SK-N-SH (cell line): ENCODE data around the gene ENKD1. TPM values are rescaled to one million over a fixed set of nuclear protein-coding genes. Genes with fewer than 3 reads are reported as not detected.

Experiments
- CTCF ChIA-PET: fragments of 300-600, 350-600 bp; formaldehyde crosslinking; extraction: SDS; loops from one replicate; lab custom pipeline; 2021; lab: Yijun Ruan, JAX
- POLR2A ChIA-PET: fragments of 350-600 bp; sonication (Branson Sonifier 250); formaldehyde crosslinking; extraction: SDS; loops from one replicate; lab custom pipeline; 2020; ENCODE audit warnings: antibody characterized with exemption, inconsistent platforms; lab: Yijun Ruan, JAX
- DNase-seq: peaks from one replicate; pipeline ENCODE4 v3.0.0; 2012
- H2AFZ ChIP-seq: fragments of 200-600 bp; sonication (generic); 2 replicates; pipeline ENCODE4 v1.8.1; 2016; ENCODE audit warnings: antibody characterized with exemption, mild to moderate bottlenecking, low read depth
- H3F3A ChIP-seq: fragments of 200-600 bp; sonication (generic); replicated peaks from 2 replicates; pipeline ENCODE3; 2016; ENCODE audit warnings: antibody characterized with exemption, mild to moderate bottlenecking; ENCODE audit not compliant: insufficient read depth
- H3K27ac ChIP-seq, 2 experiments: fragments of 200-500 bp in 1 of 2; fragments of 200-600 bp in 1 of 2; sonication (Bioruptor generic) in 1 of 2; sonication (generic), shearing (Covaris generic) in 1 of 2; 2 replicates each; pipeline versions ENCODE4 v1.5.1 to v1.6.1; 2014 to 2016; ENCODE audit warnings: low read depth in 2 of 2, inconsistent platforms in 1 of 2, low read length in 1 of 2, mild to moderate bottlenecking in 1 of 2, mixed read lengths in 1 of 2
- H3K27me3 ChIP-seq: fragments of 200-600 bp; sonication (generic), shearing (Covaris generic); 2 replicates; pipeline ENCODE4 v1.6.1; 2016; ENCODE audit warnings: mixed run types; ENCODE audit not compliant: insufficient read depth
- H3K36me3 ChIP-seq, 2 experiments: fragments of 200-500 bp in 1 of 2; fragments of 200-600 bp in 1 of 2; sonication (Bioruptor generic) in 1 of 2; sonication (generic) in 1 of 2; replicated peaks in 1 of 2; 2 replicates each; pipeline versions ENCODE3 to v1.5.1; 2014 to 2016; ENCODE audit warnings: low read length in 1 of 2, mild to moderate bottlenecking in 1 of 2; ENCODE audit not compliant: insufficient read depth in 2 of 2, control insufficient read depth in 1 of 2
- H3K4me1 ChIP-seq, 2 experiments: fragments of 200-500 bp in 1 of 2; fragments of 200-600 bp in 1 of 2; sonication (Bioruptor generic) in 1 of 2; sonication (generic), shearing (Covaris generic) in 1 of 2; 2 replicates each; pipeline versions ENCODE4 v1.5.1 to v1.6.1; 2014 to 2016; ENCODE audit warnings: low read depth in 1 of 2, low read length in 1 of 2, mixed run types in 1 of 2; ENCODE audit not compliant: insufficient read depth in 2 of 2, control insufficient read depth in 1 of 2
- H3K4me2 ChIP-seq: fragments of 200-600 bp; sonication (generic), shearing (Covaris generic); 2 replicates; pipeline ENCODE4 v1.6.1; 2017; ENCODE audit warnings: mixed run types
- H3K4me3 ChIP-seq, 2 experiments: fragments of 200-500 bp in 1 of 2; fragments of 200-600 bp in 1 of 2; sonication (Bioruptor generic) in 1 of 2; sonication (generic), shearing (Covaris generic) in 1 of 2; 2 replicates each; pipeline versions ENCODE4 v1.5.1 to v1.8.1; 2014 to 2016; ENCODE audit warnings: low read depth in 2 of 2, inconsistent platforms in 1 of 2, low read length in 1 of 2, mild to moderate bottlenecking in 1 of 2, mixed read lengths in 1 of 2, moderate library complexity in 1 of 2
- H3K79me2 ChIP-seq: fragments of 200-600 bp; sonication (generic); 2 replicates; pipeline ENCODE4 v1.8.1; 2017; ENCODE audit warnings: mild to moderate bottlenecking; ENCODE audit not compliant: insufficient read depth
- H3K9ac ChIP-seq: fragments of 200-600 bp; sonication (generic); 2 replicates; pipeline ENCODE4 v1.6.1; 2017; ENCODE audit warnings: mixed run types
- H3K9me2 ChIP-seq: fragments of 200-600 bp; sonication (generic); 2 replicates; pipeline ENCODE4 v1.6.1; 2017; ENCODE audit warnings: mixed run types
- H3K9me3 ChIP-seq: fragments of 200-600 bp; sonication (generic); 2 replicates; pipeline ENCODE4 v1.6.1; 2017; ENCODE audit warnings: mixed run types, mild to moderate bottlenecking, moderate library complexity
- H4K20me1 ChIP-seq: fragments of 200-600 bp; sonication (generic); 2 replicates; pipeline ENCODE4 v1.6.1; 2017; ENCODE audit warnings: mild to moderate bottlenecking, mixed run types; ENCODE audit not compliant: insufficient read depth
- CHD2 ChIP-seq: fragments of 150-350 bp; IDR thresholded peaks from 2 replicates; pipeline ENCODE4 v1.6.1; 2018; ENCODE audit warnings: low read length; ENCODE audit not compliant: partially characterized antibody
- ELF1 ChIP-seq: IDR thresholded peaks from 2 replicates; pipeline ENCODE4 v1.4.0; 2012
- EZH2phosphoT487 ChIP-seq: fragments of 200-600 bp; sonication (generic); IDR thresholded peaks from 2 replicates; pipeline ENCODE4 v1.6.1; 2017; ENCODE audit warnings: low read depth, mixed run types, mild to moderate bottlenecking, antibody characterized with exemption, moderate library complexity, borderline replicate concordance
- FOSL2 ChIP-seq: IDR thresholded peaks from 2 replicates; pipeline ENCODE4 v1.4.0; 2012; ENCODE audit warnings: low read depth, mild to moderate bottlenecking, moderate library complexity, borderline replicate concordance
- FOXJ3 ChIP-seq: sonication (generic); formaldehyde crosslinking; IDR thresholded peaks from 2 replicates; pipeline ENCODE4 v1.5.1; 2020; ENCODE audit warnings: mild to moderate bottlenecking, missing genetic modification reagents
- FOXM1 ChIP-seq: IDR thresholded peaks from 2 replicates; pipeline ENCODE4 v1.4.0; 2012; ENCODE audit warnings: low read depth, mild to moderate bottlenecking
- GATA2 ChIP-seq: sonication (generic); formaldehyde crosslinking; IDR thresholded peaks from 2 replicates; pipeline ENCODE4 v1.5.0; 2020; ENCODE audit warnings: mild to moderate bottlenecking, missing genetic modification reagents
- MEF2A ChIP-seq: IDR thresholded peaks from 2 replicates; pipeline ENCODE4 v1.4.0; 2012; ENCODE audit warnings: low read depth, borderline replicate concordance
- POLR2AphosphoS5 ChIP-seq: IDR thresholded peaks from 2 replicates; pipeline ENCODE4 v1.6.1; 2012; ENCODE audit warnings: low read depth, low read length
- RCOR1 ChIP-seq: fragments of 150-350 bp; IDR thresholded peaks from 2 replicates; pipeline ENCODE4 v1.6.1; 2017; ENCODE audit warnings: antibody characterized with exemption, low read length
- RFX5 ChIP-seq: IDR thresholded peaks from 2 replicates; pipeline ENCODE4 v1.6.1; 2012; ENCODE audit warnings: mild to moderate bottlenecking, improper control_type of control experiment, low read length
- RXRA ChIP-seq: IDR thresholded peaks from 2 replicates; pipeline ENCODE4 v1.4.0; 2012; ENCODE audit warnings: low read depth, mild to moderate bottlenecking, borderline replicate concordance
- SIN3A ChIP-seq: IDR thresholded peaks from 2 replicates; pipeline ENCODE4 v1.6.1; 2012; ENCODE audit warnings: low read depth, mild to moderate bottlenecking, low read length, moderate library complexity, borderline replicate concordance
- TAF1 ChIP-seq: IDR thresholded peaks from 2 replicates; pipeline ENCODE4 v1.6.1; 2012; ENCODE audit warnings: low read depth, mild to moderate bottlenecking, low read length, moderate library complexity, borderline replicate concordance
- TCF12 ChIP-seq: IDR thresholded peaks from 2 replicates; pipeline ENCODE4 v1.4.0; 2012
- USF2 ChIP-seq: fragments of 150-350 bp; IDR thresholded peaks from 2 replicates; pipeline ENCODE4 v1.6.1; 2017; ENCODE audit warnings: antibody characterized with exemption, low read length, low read depth, borderline replicate concordance
- YY1 ChIP-seq: IDR thresholded peaks from 2 replicates; pipeline ENCODE4 v1.4.0; 2012; ENCODE audit warnings: low read depth, mild to moderate bottlenecking
- WGBS: methylation state at CpG from one replicate; pipeline ENCODE4 v1.1.6; 2017; ENCODE audit warnings: low lambda C conversion rate; 5-methylcytosine and 5-hydroxymethylcytosine counted together
- polyA plus RNA-seq, 3 experiments: library from polyadenylated mRNA; depleted of rRNA; stranded (reverse); fragments of >200 nt; gene quantifications; 2 replicates each; pipeline ENCODE4 v1.2.3, GENCODE V29; 2012
- TF ChIP-seq, protein P1 (sequence below): IDR thresholded peaks from 2 replicates; pipeline ENCODE4; 2012
- TF ChIP-seq, protein P2 (sequence below): IDR thresholded peaks from 2 replicates; pipeline ENCODE4 v1.4.0; 2012; ENCODE audit warnings: low read depth, borderline replicate concordance

ENKD1 gene
- polyA plus RNA-seq, 1 of the 3 experiments (the other 2 are of a cell fraction): 21.0 TPM

DNA sequence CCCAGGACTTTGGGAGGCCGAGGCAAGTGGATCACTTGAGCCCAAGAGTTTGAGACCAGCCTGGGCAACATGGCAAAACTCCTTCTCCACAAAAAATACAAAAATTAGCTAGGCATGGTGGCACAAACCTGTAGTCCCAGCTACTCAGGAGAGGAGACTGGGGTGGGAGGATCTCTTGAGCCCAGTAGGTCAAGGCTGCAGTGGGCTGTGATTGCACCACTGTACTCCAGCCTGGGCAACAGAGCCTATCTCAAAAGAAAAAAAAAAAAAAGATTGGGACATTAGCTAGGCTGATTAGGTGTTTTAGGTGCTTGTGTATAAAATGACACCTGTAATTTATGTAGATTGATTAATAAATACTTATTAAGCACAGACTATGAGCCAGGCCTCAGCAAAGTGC lies 42.5 kb upstream of the ENKD1 start:
- H2AFZ ChIP-seq: no peak overlapping the region
- H3K79me2 ChIP-seq: peaks cover 89% of the 10 kb centered on the region
- H3K4me3 ChIP-seq: no peak overlapping the region
- H3K4me2 ChIP-seq: no peak overlapping the region
- no peaks in the 10 kb centered on the region for H3K9me2 ChIP-seq
- no peak for DNase-seq
- H4K20me1 ChIP-seq: peaks cover 27% of the 10 kb centered on the region
- H3F3A ChIP-seq: peaks cover 6% of the 10 kb centered on the region
- no peaks in the 10 kb centered on the region for H3K9me3 ChIP-seq
- H3K4me1 ChIP-seq: peaks cover 0 to 12% of the 10 kb centered on the region in 2 experiments; a peak in 1 of 4 replicates
- peaks cover 0 to 2% of the 10 kb centered on the region in 2 experiments for H3K36me3 ChIP-seq
- TF ChIP-seq CHD2: no peak
- no peak for TF ChIP-seq RXRA
- no peak for TF ChIP-seq FOXJ3 (CRISPR knock-in tag)
- TF ChIP-seq POLR2AphosphoS5: no peak
- no peak for TF ChIP-seq GATA2 (CRISPR knock-in tag)
- TF ChIP-seq RCOR1: no peak
- TF ChIP-seq, protein P1, sequence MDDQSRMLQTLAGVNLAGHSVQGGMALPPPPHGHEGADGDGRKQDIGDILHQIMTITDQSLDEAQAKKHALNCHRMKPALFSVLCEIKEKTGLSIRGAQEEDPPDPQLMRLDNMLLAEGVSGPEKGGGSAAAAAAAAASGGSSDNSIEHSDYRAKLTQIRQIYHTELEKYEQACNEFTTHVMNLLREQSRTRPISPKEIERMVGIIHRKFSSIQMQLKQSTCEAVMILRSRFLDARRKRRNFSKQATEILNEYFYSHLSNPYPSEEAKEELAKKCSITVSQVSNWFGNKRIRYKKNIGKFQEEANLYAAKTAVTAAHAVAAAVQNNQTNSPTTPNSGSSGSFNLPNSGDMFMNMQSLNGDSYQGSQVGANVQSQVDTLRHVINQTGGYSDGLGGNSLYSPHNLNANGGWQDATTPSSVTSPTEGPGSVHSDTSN: no peak
- no peak for TF ChIP-seq RFX5
- TF ChIP-seq TCF12: no peak
- no peak for TF ChIP-seq USF2
- TF ChIP-seq TAF1: no peak
- TF ChIP-seq ELF1: no peak
- TF ChIP-seq EZH2phosphoT487: no peak
- TF ChIP-seq FOSL2: no peak
- no peak for TF ChIP-seq SIN3A
- WGBS: 100% methylated on average over 1 of the region's 1 CpG
- H3K27me3 ChIP-seq: no peaks in the 10 kb centered on the region
- H3K27ac ChIP-seq: no peak overlapping the region
- no peak overlapping the region for H3K9ac ChIP-seq
- ChIA-PET POLR2A (no interaction called here), CTCF (interaction anchor here (1.1 to 2.5 kb wide), 3 partner anchors 41 to 107 kb away, joined by 3 to 9 read pairs (median 4); partner anchors contain the start of gene CARMIL2)

GRCh38 chr16:67708368-67708771 lies 41.8 kb upstream of the ENKD1 start:
- H3K79me2 ChIP-seq: peaks cover 89% of the 10 kb centered on the region
- peaks cover 0 to 12% of the 10 kb centered on the region in 2 experiments; a peak in 1 of 4 replicates for H3K4me1 ChIP-seq
- H4K20me1 ChIP-seq: peaks cover 23% of the 10 kb centered on the region
- no peak for DNase-seq
- H3K27me3 ChIP-seq: no peaks in the 10 kb centered on the region
- ChIA-PET CTCF (interaction anchor here (1.1 to 2.5 kb wide), 2 partner anchors 40 to 108 kb away, joined by 3 to 9 read pairs; no protein-coding TSS in a partner anchor), POLR2A (no interaction called here)
- no peak overlapping the region for H3K4me3 ChIP-seq
- H3K9ac ChIP-seq: no peak overlapping the region
- H3K9me2 ChIP-seq: no peaks in the 10 kb centered on the region
- peaks cover 8% of the 10 kb centered on the region for H3F3A ChIP-seq
- H3K27ac ChIP-seq: no peak overlapping the region
- no peaks in the 10 kb centered on the region for H3K9me3 ChIP-seq
- no peak overlapping the region for H2AFZ ChIP-seq
- TF ChIP-seq, protein P2, sequence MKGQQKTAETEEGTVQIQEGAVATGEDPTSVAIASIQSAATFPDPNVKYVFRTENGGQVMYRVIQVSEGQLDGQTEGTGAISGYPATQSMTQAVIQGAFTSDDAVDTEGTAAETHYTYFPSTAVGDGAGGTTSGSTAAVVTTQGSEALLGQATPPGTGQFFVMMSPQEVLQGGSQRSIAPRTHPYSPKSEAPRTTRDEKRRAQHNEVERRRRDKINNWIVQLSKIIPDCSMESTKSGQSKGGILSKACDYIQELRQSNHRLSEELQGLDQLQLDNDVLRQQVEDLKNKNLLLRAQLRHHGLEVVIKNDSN: no peak
- no peak for TF ChIP-seq FOSL2
- no peak for TF ChIP-seq RXRA
- TF ChIP-seq YY1: no peak
- TF ChIP-seq RFX5: no peak
- TF ChIP-seq MEF2A: no peak
- TF ChIP-seq FOXM1: no peak
- WGBS: 100% methylated on average over 2 of the region's 2 CpGs
- peaks cover 0 to 2% of the 10 kb centered on the region in 2 experiments for H3K36me3 ChIP-seq
- H3K4me2 ChIP-seq: no peak overlapping the region
